GM21737 (cell line): ENCODE measurements around the gene MYL3.

Source experiments
- ATAC-seq: cut with Tn5 transposase; IDR thresholded peaks from one replicate; pipeline ENCODE4 v1.9.1; 2021; ENCODE audit warnings: mild to moderate bottlenecking, moderate library complexity; ENCODE audit not compliant: unreplicated experiment

Gene MYL3

GRCh38 chr3:46851364-46852333, 11.6 kb downstream of the MYL3 start:
- ATAC-seq = no peak

GRCh38 chr3:46850468-46850779, 12.8 kb downstream of the MYL3 start:
- ATAC-seq = no peak

GRCh38 chr3:46849686-46850467, 13.4 kb downstream of the MYL3 start:
- ATAC-seq = no peak

GRCh38 chr3:46849045-46849631, 14.1 kb downstream of the MYL3 start:
- ATAC-seq = no peak

DNA sequence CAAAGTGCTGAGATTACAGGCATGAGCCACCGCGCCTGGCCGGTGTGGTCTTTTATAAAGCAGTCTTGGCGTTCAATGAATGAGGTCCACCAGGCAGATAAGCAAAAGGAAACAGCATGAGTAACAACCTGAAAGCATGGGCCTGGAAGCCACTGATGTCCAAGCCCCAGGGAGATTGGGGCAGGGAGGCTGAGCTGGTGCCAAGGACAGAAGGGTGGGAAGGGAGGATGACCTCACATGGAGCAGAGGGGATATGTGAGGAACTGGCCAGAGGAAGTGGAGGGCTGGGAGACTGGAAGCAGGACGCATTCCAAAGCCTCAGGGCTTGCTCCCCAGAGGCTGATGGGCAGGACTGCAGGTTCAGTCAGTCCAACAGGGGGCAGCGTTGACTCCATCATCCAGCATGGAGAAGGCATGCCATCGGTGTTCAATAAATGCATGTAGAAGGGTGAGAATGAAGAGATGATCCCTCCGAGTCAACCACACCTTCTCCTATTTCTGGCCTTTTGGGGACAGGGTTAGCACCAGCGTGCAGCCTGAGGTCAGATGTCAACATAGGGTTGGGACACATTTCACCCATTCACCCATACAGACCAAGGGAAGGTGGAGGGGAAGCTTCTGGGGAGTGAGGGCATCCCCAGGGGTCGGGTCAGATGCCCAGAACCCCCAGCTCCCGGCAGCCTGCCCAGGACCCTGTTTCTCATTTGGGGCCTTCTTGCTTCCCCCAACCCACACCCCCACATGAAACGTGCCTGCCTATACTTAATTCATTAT, 14.8 kb downstream of the MYL3 start:
- ATAC-seq = no peak

DNA sequence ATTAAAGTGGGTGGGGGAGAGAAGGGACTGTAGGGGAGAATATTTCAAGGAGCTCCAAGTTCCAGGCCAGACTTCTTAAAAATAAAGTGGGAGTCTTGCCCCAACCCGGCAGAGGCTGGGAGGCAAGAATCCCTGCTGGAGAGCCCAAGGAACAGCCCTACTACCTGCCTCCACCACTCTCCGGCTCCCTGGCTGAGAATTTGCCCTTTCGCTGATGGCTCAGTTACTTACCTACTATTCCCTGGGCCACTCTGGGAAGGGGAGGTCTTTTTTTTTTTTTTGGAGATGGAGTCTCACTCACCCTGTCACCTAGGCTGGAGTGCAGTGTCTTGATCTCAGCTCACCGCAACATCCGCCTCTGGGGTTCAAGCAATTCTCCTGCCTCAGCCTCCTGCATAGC, 15.5 kb downstream of the MYL3 start:
- no peak for ATAC-seq

GRCh38 chr3:46846624-46847542, 16.4 kb downstream of the MYL3 start:
- no peak for ATAC-seq

- ATAC-seq = no peak
Measured at GRCh38 chr3:46845860-46846623, 17.2 kb downstream of the MYL3 start.

DNA sequence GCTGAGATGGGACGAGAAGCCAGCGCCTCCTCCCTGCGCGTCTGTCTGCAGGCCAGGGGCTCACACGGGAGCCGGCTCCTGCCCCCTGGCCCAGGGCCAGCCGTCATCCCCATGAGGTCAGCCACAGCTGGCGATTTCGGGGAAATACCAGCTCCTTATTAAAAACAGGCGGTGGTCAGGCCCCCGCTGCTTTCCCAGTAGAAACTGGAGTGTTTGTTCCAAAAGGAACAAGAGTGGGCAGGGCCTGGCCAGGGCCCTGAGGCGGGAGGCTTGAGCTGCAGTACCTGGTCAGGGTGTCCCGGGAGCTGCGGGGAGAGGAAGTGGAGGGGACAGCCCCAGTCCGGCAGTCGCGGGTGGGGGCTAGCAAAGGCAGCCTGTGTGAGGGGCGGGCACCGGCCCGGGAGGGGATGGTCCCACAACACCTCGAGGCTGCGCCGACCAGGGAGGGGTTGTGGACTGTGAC, 17.8 kb downstream of the MYL3 start:
- ATAC-seq = no peak

DNA sequence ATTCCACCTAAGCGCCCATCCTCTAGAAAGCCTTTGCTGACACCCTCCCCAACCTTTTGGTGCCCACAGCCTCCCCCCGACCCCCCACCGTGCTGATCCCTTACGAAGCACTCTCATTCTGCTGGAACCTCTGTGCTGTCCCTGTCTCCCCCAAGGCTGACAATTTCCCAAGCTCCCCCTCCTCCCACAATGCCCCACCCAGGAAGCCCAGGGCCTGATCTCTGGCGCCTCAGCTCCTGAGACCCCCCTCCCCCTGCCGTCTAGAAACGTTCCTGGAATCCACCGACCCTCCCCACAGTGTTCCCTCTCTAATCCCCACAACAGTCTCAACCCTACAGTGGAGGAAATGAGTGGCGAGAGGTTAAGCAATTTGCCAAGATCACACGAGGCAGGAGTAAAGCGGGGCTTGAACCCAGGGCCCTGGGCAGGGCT, 18.3 kb downstream of the MYL3 start:
- ATAC-seq = no peak

GRCh38 chr3:46844397-46844796, 18.8 kb downstream of the MYL3 start:
- no peak for ATAC-seq

GRCh38 chr3:46843508-46843907, 19.7 kb downstream of the MYL3 start:
- ATAC-seq = no peak

DNA sequence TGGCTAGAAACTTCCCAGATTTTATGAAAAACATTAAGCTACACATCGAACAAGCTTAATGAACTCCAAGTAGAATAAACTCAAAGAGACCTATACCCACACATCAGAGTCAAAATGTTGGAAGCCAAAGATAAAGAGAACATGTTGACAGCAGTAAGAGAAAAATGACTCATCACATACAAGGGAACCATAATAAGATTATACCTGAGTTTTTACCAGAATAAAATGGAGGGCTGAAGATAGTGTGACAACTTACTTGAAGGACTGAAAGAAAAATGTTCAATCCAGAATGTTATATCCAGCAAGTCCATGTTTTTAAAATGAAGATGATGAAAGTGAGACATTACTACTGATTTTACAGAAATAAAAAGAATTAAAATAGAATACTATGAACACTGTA, 22.8 kb downstream of the MYL3 start:
- no peak for ATAC-seq

- ATAC-seq = no peak
Measured at GRCh38 chr3:46838301-46838700, 24.9 kb downstream of the MYL3 start.

GRCh38 chr3:46835491-46835890, 27.8 kb downstream of the MYL3 start:
- ATAC-seq = no peak

DNA sequence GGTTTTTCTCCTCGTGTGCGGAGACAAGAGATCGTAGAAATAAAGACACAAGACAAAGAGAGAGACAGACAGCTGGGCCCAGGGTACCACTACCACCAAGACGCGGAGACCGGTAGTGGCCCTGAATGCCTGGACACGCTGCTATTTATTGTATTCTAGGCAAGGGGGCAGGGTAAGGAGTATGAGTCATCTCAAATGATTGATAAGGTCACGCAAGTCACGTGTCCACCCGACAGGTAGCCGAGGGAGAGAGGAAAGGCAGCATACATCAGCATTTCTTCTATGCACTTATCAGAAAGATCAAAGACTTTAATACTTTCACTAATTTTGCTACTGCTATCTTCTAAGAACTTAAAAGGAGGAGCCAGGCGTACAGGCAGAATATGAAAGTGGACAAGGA, 28.2 kb downstream of the MYL3 start:
- ATAC-seq = no peak

- ATAC-seq = no peak
Measured at GRCh38 chr3:46833346-46834300, 29.6 kb downstream of the MYL3 start.

- no peak for ATAC-seq
Measured at GRCh38 chr3:46831841-46832240, 31.4 kb downstream of the MYL3 start.
